ENCODE data around the gene MTHFD1L. TPM values are rescaled to one million over a fixed set of nuclear protein-coding genes. Genes with fewer than 3 reads are reported as not detected.
A peak's percentile ranks its signal among the peaks of the same experiment; 100 is the strongest.

The MTHFD1L gene
- total RNA-seq, 1 experiment from 2014 or later, result 36.3 TPM

GRCh38 chr6:150991487-150991886 is 126.0 kb downstream of the MTHFD1L start:
- no peak for DNase-seq (ENCODE audit: low spot score)

- DNase-seq (ENCODE audit: low spot score), result no peak
These were observed 126.8 kb downstream of the MTHFD1L start for GRCh38 chr6:150992262-150992661.

- DNase-seq (ENCODE audit: low spot score), result no peak
These were observed 127.2 kb downstream of the MTHFD1L start for GRCh38 chr6:150992703-150993102.

GRCh38 chr6:150993253-150993652 is 127.8 kb downstream of the MTHFD1L start:
- DNase-seq (ENCODE audit: low spot score), result no peak

- no peak for DNase-seq (ENCODE audit: low spot score)
These were observed 128.5 kb downstream of the MTHFD1L start for GRCh38 chr6:150994026-150994425.

GRCh38 chr6:150996968-150997367 is 131.5 kb downstream of the MTHFD1L start:
- DNase-seq (ENCODE audit: low spot score), result no peak

- DNase-seq (ENCODE audit: low spot score), result no peak
These were observed 133.6 kb downstream of the MTHFD1L start for GRCh38 chr6:150999107-150999506.

DNA sequence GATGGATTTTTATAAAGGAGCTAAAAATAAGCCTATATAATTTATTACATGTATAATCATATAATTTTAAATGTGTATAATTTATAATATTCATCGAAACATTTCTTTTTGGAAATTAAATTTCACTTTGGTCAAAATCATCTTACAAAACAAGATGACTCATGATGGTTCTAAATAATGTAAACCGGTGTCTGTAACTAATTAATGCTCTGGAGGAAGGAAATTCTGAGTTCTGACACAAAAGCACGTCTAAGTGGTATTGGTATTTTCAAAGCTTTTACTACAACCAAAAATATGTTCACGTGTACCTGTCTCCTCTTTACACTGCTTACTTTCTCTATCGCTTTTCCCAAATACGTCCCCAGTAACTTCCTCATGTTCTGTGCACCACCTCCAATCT is 134.1 kb downstream of the MTHFD1L start:
- no peak for DNase-seq (ENCODE audit: low spot score)

GRCh38 chr6:151001387-151002056 is 136.0 kb downstream of the MTHFD1L start:
- DNase-seq (ENCODE audit: low spot score), result no peak

DNA sequence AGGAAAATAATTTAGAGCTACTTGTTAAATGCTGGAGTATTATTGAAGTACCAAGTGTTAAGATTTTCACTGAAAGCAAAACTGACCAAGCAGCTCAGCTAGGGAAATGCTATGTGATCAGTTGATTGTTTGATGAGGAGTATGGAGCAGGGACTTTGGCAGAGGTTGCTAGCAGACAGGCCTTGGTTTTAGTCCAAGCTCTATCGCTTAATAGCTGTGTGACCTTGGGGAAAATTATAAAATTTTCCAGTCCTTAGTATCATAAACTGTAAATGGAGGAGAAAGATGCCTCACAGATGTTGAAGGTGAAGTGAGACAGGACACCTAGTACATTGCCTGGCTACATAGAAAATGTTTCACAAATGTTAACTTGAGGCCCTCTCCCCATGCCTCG is 136.6 kb downstream of the MTHFD1L start:
- no peak for DNase-seq (ENCODE audit: low spot score)

- DNase-seq (ENCODE audit: low spot score), result no peak
These were observed 137.0 kb downstream of the MTHFD1L start for GRCh38 chr6:151002491-151002935.

DNA sequence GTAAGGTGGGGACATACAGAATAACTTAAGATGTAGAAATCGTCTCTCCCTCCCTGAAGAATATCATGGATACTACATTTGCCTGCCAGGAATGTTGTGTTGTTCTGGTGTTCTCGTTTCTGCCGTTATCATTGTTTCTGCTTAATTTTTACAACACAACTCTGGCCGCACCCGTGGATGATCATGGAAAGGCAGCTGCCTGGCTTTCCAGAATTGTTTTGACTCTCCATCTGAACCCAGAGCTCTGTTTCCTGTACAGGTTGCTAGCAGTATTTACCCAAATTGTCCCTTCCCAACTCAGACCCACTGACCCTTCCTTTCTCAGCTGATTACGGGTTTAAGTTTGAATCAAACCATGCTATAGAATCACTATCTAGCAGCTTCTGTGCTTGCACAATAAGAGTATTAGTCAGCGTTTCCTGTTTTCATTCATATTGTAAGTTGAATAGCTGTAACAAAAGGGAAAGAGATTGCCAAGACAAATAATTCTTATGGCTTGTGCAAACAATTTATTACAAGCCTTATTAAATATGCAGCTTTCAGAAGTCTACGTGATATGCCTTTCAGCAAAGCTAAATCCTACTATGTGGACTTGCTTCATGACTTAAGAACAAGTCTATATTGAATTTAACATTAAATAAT is 139.0 kb downstream of the MTHFD1L start:
- peak; percentile 85 for DNase-seq (ENCODE audit: low spot score)

DNA sequence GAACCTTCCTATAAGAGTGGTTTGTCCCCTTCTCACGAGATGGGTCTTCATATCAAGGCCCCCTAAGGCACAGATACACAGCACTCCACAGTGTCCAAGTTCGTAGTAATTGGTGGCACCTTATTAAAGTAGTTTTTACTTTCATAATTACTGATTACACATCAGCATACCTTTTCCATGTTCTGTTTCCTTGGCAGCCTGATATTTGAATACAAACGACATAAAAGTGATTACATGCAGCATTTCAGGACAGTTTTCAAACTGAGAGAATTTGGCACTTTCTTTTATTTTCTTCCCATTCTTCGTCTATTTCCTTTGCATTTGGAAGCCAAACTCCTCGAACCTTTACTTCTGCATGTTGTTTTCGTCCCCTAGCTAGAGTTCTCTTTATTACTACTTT is 139.7 kb downstream of the MTHFD1L start:
- DNase-seq (ENCODE audit: low spot score), result no peak

- DNase-seq (ENCODE audit: low spot score), result no peak
These were observed 140.6 kb downstream of the MTHFD1L start for GRCh38 chr6:151005896-151006632.

DNA sequence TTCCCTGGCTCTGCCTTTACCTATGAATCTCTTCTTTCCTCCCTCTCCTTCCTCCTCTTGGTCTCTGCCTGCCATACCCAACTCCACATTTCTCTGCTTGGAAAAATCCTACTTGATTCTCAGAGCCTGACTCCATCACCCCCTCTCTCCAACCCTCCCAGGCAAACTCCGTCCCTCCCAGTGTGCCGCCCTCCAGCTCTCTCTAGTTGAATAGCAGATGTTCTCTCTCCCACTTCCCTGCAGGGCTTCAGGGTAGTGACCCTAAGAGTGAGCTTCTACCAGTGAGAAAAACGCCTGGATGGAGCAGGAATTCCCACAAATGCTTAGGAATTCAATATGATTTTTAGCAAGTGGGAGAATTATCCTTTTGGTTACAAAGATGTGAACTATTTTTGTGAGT is 141.6 kb downstream of the MTHFD1L start:
- DNase-seq (ENCODE audit: low spot score), result no peak

DNA sequence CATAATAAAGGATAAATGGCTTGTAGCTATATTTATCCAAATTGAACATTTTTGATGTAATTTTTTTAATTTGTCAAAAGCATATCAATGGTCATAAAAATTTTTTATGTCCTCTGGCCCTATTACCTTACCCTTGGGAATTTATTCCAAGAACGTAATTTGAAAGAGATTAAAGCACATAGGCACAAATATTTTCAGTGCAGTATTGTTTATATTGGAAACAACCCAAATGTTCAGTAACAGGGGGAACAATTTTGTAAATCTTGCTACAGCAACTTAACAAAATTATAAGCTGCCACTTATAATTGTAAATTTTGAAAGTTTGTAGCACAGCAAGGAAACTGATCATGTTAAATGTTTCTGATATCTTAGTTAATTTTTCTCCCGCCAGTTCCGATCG is 142.4 kb downstream of the MTHFD1L start:
- no peak for DNase-seq (ENCODE audit: low spot score)

GRCh38 chr6:151008425-151008824 is 142.9 kb downstream of the MTHFD1L start:
- no peak for DNase-seq (ENCODE audit: low spot score)

- DNase-seq (ENCODE audit: low spot score), result no peak
These were observed 144.1 kb downstream of the MTHFD1L start for GRCh38 chr6:151009576-151009975.

GRCh38 chr6:151010071-151010470 is 144.6 kb downstream of the MTHFD1L start:
- no peak for DNase-seq (ENCODE audit: low spot score)

- no peak for DNase-seq (ENCODE audit: low spot score)
These were observed 147.1 kb downstream of the MTHFD1L start for GRCh38 chr6:151012321-151013294.

DNA sequence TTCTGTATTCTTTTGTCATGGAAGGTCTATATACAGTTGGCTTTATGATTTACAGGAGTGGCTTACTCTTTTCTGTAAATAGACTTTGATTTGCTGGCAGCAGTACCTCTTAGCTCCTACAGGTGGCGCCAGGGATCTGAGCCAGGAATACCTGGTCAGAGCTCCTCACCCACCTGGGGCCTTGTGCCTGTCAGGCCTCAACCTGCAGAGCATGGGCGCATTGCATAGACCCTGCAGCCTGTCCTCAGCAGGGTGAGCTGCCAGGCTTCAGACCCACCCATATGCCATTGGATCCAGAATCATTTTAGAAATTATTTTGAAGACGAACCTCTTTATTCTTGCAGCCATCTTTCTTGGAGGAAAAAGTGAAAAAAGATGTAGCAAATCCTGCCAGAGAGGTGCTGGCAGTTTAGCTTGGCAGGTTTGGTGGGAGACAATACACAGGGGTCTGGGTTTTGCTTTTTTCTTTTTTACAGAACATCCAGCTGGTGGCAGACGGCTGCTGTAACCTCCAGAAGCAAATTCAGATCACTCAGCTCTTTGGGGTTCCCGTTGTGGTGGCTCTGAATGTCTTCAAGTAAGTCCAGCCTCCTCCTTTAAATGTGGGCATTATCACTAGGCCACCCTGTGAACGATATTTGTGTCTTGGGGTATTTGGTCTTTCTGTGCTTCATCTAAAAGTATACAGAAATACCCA is 149.1 kb downstream of the MTHFD1L start:
- peak; percentile 66 for DNase-seq (ENCODE audit: low spot score)

Data from A172 (cell line).